ENCODE data around the gene GFI1. TPM values are rescaled to one million over a fixed set of nuclear protein-coding genes. Genes with fewer than 3 reads are reported as not detected.

Gene GFI1
- total and polyA plus RNA-seq, 2 experiments from 2014 or later, result 0.21 TPM; not detected in 1

DNA sequence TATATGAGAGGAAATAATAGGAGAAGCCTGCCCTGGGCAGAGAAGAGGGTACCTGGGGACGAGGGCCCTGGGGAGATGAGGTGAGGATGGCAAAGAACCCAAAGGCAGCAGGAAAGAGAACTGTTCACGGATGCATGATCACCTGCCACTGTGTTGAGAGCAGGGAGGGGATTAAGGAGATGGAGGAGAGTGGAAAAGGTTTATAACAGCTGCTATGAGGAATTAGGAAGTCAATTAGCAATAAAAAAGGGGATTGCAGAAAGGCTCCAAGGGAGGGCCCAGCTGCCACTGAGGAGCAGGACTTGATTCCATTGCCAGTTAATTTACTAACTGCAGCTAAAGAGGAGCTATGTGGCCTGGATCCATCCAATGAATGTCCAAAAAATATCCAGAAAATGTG lies 61.1 kb downstream of the GFI1 start:
- H3K4me2 ChIP-seq, result peak overlapping the region; percentile 41
- no peaks in the 10 kb centered on the region for H3K36me3 Mint-ChIP-seq (ENCODE audit: low read depth)
- TF ChIP-seq EZH2phosphoT487 (IDR thresholded peaks at IDR 0.05; ENCODE audit: unreplicated experiment) (no peak), STAT1 (IDR thresholded peaks at IDR 0.05; ENCODE audit: unreplicated experiment) (no peak), CREB1 (CRISPR knock-in tag; IDR thresholded peaks at IDR 0.05; ENCODE audit: low read depth) (no peak), NANOG (IDR thresholded peaks at IDR 0.05; ENCODE audit: borderline replicate concordance) (no peak), ZNF114 (CRISPR knock-in tag; IDR thresholded peaks at IDR 0.05) (no peak), JUNB (IDR thresholded peaks at IDR 0.05; ENCODE audit: unreplicated experiment) (no peak)
- TF ChIP-seq, protein P1, sequence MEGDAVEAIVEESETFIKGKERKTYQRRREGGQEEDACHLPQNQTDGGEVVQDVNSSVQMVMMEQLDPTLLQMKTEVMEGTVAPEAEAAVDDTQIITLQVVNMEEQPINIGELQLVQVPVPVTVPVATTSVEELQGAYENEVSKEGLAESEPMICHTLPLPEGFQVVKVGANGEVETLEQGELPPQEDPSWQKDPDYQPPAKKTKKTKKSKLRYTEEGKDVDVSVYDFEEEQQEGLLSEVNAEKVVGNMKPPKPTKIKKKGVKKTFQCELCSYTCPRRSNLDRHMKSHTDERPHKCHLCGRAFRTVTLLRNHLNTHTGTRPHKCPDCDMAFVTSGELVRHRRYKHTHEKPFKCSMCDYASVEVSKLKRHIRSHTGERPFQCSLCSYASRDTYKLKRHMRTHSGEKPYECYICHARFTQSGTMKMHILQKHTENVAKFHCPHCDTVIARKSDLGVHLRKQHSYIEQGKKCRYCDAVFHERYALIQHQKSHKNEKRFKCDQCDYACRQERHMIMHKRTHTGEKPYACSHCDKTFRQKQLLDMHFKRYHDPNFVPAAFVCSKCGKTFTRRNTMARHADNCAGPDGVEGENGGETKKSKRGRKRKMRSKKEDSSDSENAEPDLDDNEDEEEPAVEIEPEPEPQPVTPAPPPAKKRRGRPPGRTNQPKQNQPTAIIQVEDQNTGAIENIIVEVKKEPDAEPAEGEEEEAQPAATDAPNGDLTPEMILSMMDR (conservative IDR thresholded peaks at IDR 0.05; ENCODE audit: low read depth in 2 of 2), result no peak

More for the DNA sequence above, 61.1 kb downstream of the GFI1 start:
- no peak overlapping the region; the same call in 2 of the 3 replicates for H3K4me3 Mint-ChIP-seq
- Histone ChIP-seq H3K79me2 (replicated peaks; ENCODE audit: insufficient read depth) (no peaks in the 10 kb centered on the region), H3K9me2 (ENCODE audit: insufficient read depth) (no peaks in the 10 kb centered on the region), H3K4me1 (ENCODE audit: insufficient read depth) (peaks cover 23% of the 10 kb centered on the region), H3K36me3 (ENCODE audit: insufficient read depth) (no peaks in the 10 kb centered on the region), H3K27ac (ENCODE audit: low read depth) (no peak overlapping the region), H2AFZ (peak overlapping the region; percentile 11; the same call in 1 of the 2 replicates), H3F3A (replicated peaks; ENCODE audit: low read depth) (no peaks in the 10 kb centered on the region), H3K27me3 (ENCODE audit: insufficient read depth) (no peaks in the 10 kb centered on the region), H4K20me1 (replicated peaks; ENCODE audit: insufficient read depth) (no peaks in the 10 kb centered on the region), H3K4me3 (peak overlapping the region; percentile 17; the same call in 1 of the 2 replicates)
- DNase-seq (ENCODE audit: low spot score), result peak; percentile 39
- H3K27me3 Mint-ChIP-seq (ENCODE audit: insufficient read depth, low read depth, poor library complexity), result peaks cover 3% of the 10 kb centered on the region
- H3K9me3 Mint-ChIP-seq, result no peaks in the 10 kb centered on the region
- peaks cover 23% of the 10 kb centered on the region for H3K4me1 Mint-ChIP-seq
- ATAC-seq, result peak; percentile 95
- no peak overlapping the region for H3K27ac Mint-ChIP-seq

Other genes starting within 250 kb of the GFI1 start
- 30.3 and 36.8 TPM in 2 replicates for gene GLMN, start 187.9 kb downstream of the GFI1 start, total RNA-seq (2014; rRNA removed; shearing (Covaris generic))
- gene GLMN, start 187.9 kb downstream of the GFI1 start, polyA plus RNA-seq (2016; fragmentation: Nextera tagmentation; extraction: Ambion mirVana), result 39.9 and 49.9 TPM in 2 replicates
- 17.7 and 30.4 TPM in 2 replicates for gene RPAP2, start 187.9 kb downstream of the GFI1 start, total RNA-seq (2014; rRNA removed; shearing (Covaris generic))
- 19.8 and 26.6 TPM in 2 replicates for gene RPAP2, start 187.9 kb downstream of the GFI1 start, polyA plus RNA-seq (2016; fragmentation: Nextera tagmentation; extraction: Ambion mirVana)